Nephron (organoid): ENCODE data around the gene TMEM94.

ENCODE experiments used
- H3K27ac Mint-ChIP-seq, 3 experiments: 2 replicates each; pipeline ENCODE4 v1.8.0; 2020; ENCODE audit warnings: mixed read lengths in 3 of 3, mild to moderate bottlenecking in 2 of 3, moderate library complexity in 1 of 3
- H3K27me3 Mint-ChIP-seq: 2 replicates; pipeline ENCODE4 v1.8.0; 2021; ENCODE audit warnings: low read depth, mild to moderate bottlenecking, moderate library complexity, mixed read lengths
- H3K36me3 Mint-ChIP-seq: 2 replicates; pipeline ENCODE4 v1.8.0; 2020; ENCODE audit warnings: low read depth, mixed read lengths
- H3K4me1 Mint-ChIP-seq: 2 replicates; pipeline ENCODE4 v1.8.0; 2020; ENCODE audit warnings: mixed read lengths
- H3K4me3 Mint-ChIP-seq, 3 experiments: 2 replicates each; pipeline ENCODE4 v1.8.0; 2020; ENCODE audit warnings: mild to moderate bottlenecking in 3 of 3, mixed read lengths in 3 of 3, moderate library complexity in 2 of 3
- H3K9me3 Mint-ChIP-seq: 2 replicates; pipeline ENCODE4 v1.8.0; 2020; ENCODE audit warnings: mixed read lengths
- CTCF ChIP-seq, 3 experiments: fragments of 200-600 bp; sonication (generic); IDR thresholded peaks; one replicate each; pipeline ENCODE4 v1.5.0; 2021; ENCODE audit warnings: antibody characterized with exemption in 3 of 3; ENCODE audit not compliant: unreplicated experiment in 3 of 3

Gene TMEM94

GRCh38 chr17:75500419-75501216 is 44.2 kb downstream of the TMEM94 start:
- H3K27me3 Mint-ChIP-seq: no peaks in the 10 kb centered on the region
- H3K36me3 Mint-ChIP-seq: peaks cover 12% of the 10 kb centered on the region
- H3K4me3 Mint-ChIP-seq: no peak overlapping the region
- no peaks in the 10 kb centered on the region for H3K9me3 Mint-ChIP-seq
- TF ChIP-seq CTCF (IDR thresholded peaks at IDR 0.05; ENCODE audit: unreplicated experiment in 3 of 3): no peak
- peak overlapping the region in 1 of 3 experiments; percentile 68 for H3K27ac Mint-ChIP-seq
- H3K4me1 Mint-ChIP-seq: peaks cover 11% of the 10 kb centered on the region

GRCh38 chr17:75501378-75502071 is 45.1 kb downstream of the TMEM94 start:
- no peak overlapping the region for H3K27ac Mint-ChIP-seq
- H3K9me3 Mint-ChIP-seq: no peaks in the 10 kb centered on the region
- no peak for TF ChIP-seq CTCF (IDR thresholded peaks at IDR 0.05; ENCODE audit: unreplicated experiment in 3 of 3)
- no peak overlapping the region for H3K4me3 Mint-ChIP-seq
- no peaks in the 10 kb centered on the region for H3K27me3 Mint-ChIP-seq
- peaks cover 16% of the 10 kb centered on the region for H3K36me3 Mint-ChIP-seq
- H3K4me1 Mint-ChIP-seq: peaks cover 11% of the 10 kb centered on the region

GRCh38 chr17:75502072-75502720 is 45.8 kb downstream of the TMEM94 start:
- H3K27ac Mint-ChIP-seq: no peak overlapping the region

GRCh38 chr17:75502721-75503329 is 46.4 kb downstream of the TMEM94 start:
- H3K4me1 Mint-ChIP-seq: peaks cover 15% of the 10 kb centered on the region
- peaks cover 16% of the 10 kb centered on the region for H3K36me3 Mint-ChIP-seq
- H3K27me3 Mint-ChIP-seq: no peaks in the 10 kb centered on the region
- H3K9me3 Mint-ChIP-seq: no peaks in the 10 kb centered on the region
- no peak overlapping the region for H3K4me3 Mint-ChIP-seq
- no peak overlapping the region for H3K27ac Mint-ChIP-seq
- no peak for TF ChIP-seq CTCF (IDR thresholded peaks at IDR 0.05; ENCODE audit: unreplicated experiment in 3 of 3)

More at GRCh38 chr17:75502072-75502720, 45.8 kb downstream of the TMEM94 start:
- H3K4me3 Mint-ChIP-seq: no peak overlapping the region
- H3K9me3 Mint-ChIP-seq: no peaks in the 10 kb centered on the region
- peaks cover 14% of the 10 kb centered on the region for H3K4me1 Mint-ChIP-seq
- H3K36me3 Mint-ChIP-seq: peaks cover 18% of the 10 kb centered on the region
- TF ChIP-seq CTCF (IDR thresholded peaks at IDR 0.05; ENCODE audit: unreplicated experiment in 3 of 3): no peak
- H3K27me3 Mint-ChIP-seq: no peaks in the 10 kb centered on the region

GRCh38 chr17:75503337-75503950 is 47.0 kb downstream of the TMEM94 start:
- Mint-ChIP-seq H3K9me3 (no peaks in the 10 kb centered on the region), H3K27me3 (no peaks in the 10 kb centered on the region), H3K4me1 (peaks cover 16% of the 10 kb centered on the region), H3K36me3 (peaks cover 16% of the 10 kb centered on the region), H3K4me3 (no peak overlapping the region), H3K27ac (no peak overlapping the region)
- TF ChIP-seq CTCF (IDR thresholded peaks at IDR 0.05; ENCODE audit: unreplicated experiment in 3 of 3): no peak
